K562 (cell line): ENCODE results near the gene PPARD. TPM values are rescaled to one million over a fixed set of nuclear protein-coding genes. Genes with fewer than 3 reads are reported as not detected.

Experiments used
- ATAC-seq: fragments of 200-7000 bp; cut with Tn5 transposase; 3 replicates; pipeline ENCODE4 v1.9.1; 2020; ENCODE audit warnings: moderate library complexity
- BruUV-seq: library from RNA; stranded (reverse); fragments of 400-500 nt; replicated peaks from 2 replicates; lab custom pipeline; 2021; lab: Mats Ljungman, UMichigan
- CTCF ChIA-PET: fragments of 300-600 bp; formaldehyde crosslinking; extraction: SDS; loops from one replicate; lab custom pipeline; 2021; ENCODE audit warnings: low intra/inter-chr PET ratio; lab: Yijun Ruan, JAX
- POLR2A ChIA-PET: fragments of 300-600, 350-650 bp; sonication (Branson Sonifier 250); formaldehyde crosslinking; extraction: SDS; loops from one replicate; lab custom pipeline; 2021; ENCODE audit warnings: antibody characterized with exemption, inconsistent platforms; lab: Yijun Ruan, JAX
- DNase-seq, 4 experiments: peaks; one replicate each; pipeline versions ENCODE4 v3.0.0 to v3.0.0-alpha.2; 2011 to 2018; ENCODE audit warnings: low spot score in 3 of 4, mixed read lengths in 3 of 4; ENCODE audit errors: extremely low read depth in 1 of 4
- FAIRE-seq: peaks from 2 replicates; lab custom pipeline; 2011; peaks lifted over from hg19 to GRCh38; lab: Jason Lieb, UNC
- H2AFZ ChIP-seq: 2 replicates; pipeline ENCODE4 v1.6.0; 2011; ENCODE audit warnings: low read depth, low read length, control low read depth, inconsistent platforms
- H3K27ac ChIP-seq: fragments of 200-600 bp; 3 replicates; pipeline ENCODE4 v1.8.0; 2011; ENCODE audit warnings: low read depth, mild to moderate bottlenecking, control low read depth, inconsistent platforms, low read length, moderate library complexity, mixed read lengths; ENCODE audit errors: extremely low read depth
- H3K27me3 ChIP-seq, 2 experiments: fragments of 300-600 bp in 1 of 2; 2 replicates in 1 of 2; 3 replicates in 1 of 2; pipeline versions ENCODE4 v1.6.0 to v1.8.0; 2011; ENCODE audit warnings: inconsistent platforms in 2 of 2, low read length in 2 of 2, mild to moderate bottlenecking in 1 of 2, mixed read lengths in 1 of 2, moderate library complexity in 1 of 2; ENCODE audit not compliant: control insufficient read depth in 2 of 2, insufficient read depth in 2 of 2
- H3K36me3 ChIP-seq: fragments of 300-600 bp; 3 replicates; pipeline ENCODE4 v1.8.0; 2011; ENCODE audit warnings: mild to moderate bottlenecking, low read length, inconsistent platforms; ENCODE audit not compliant: control insufficient read depth, insufficient read depth
- H3K4me1 ChIP-seq, 2 experiments: fragments of 200-600 bp in 1 of 2; replicated peaks in 1 of 2; 2 replicates in 1 of 2; 3 replicates in 1 of 2; pipeline versions ENCODE4 v1.5.1 to v1.8.0; 2011; ENCODE audit warnings: inconsistent platforms in 2 of 2, low read length in 2 of 2, mild to moderate bottlenecking in 1 of 2, mixed read lengths in 1 of 2, moderate library complexity in 1 of 2; ENCODE audit not compliant: control insufficient read depth in 2 of 2, insufficient read depth in 2 of 2
- H3K4me2 ChIP-seq: 2 replicates; pipeline ENCODE4 v1.6.1; 2011; ENCODE audit warnings: low read length, control low read depth, inconsistent platforms, mixed read lengths; ENCODE audit not compliant: insufficient read depth
- H3K4me3 ChIP-seq: fragments of 200-600 bp; sonication (generic), shearing (Covaris generic); 2 replicates; pipeline ENCODE4 v1.5.1; 2016; ENCODE audit warnings: control low read depth, inconsistent platforms
- H3K79me2 ChIP-seq: fragments of 200-600 bp; 3 replicates; pipeline ENCODE4 v1.8.0; 2011; ENCODE audit warnings: low read length, inconsistent platforms; ENCODE audit not compliant: control insufficient read depth, insufficient read depth
- H3K9ac ChIP-seq, 2 experiments: 2 replicates each; pipeline versions ENCODE4 v1.6.0 to v1.6.1; 2011; ENCODE audit warnings: low read depth in 2 of 2, low read length in 2 of 2, control low read depth in 1 of 2, inconsistent platforms in 1 of 2, mild to moderate bottlenecking in 1 of 2, mixed read lengths in 1 of 2; ENCODE audit not compliant: insufficient read depth in 1 of 2
- H3K9me1 ChIP-seq: one replicate; pipeline ENCODE4 v1.6.0; 2011; ENCODE audit warnings: inconsistent platforms, mild to moderate bottlenecking, low read length, moderate library complexity; ENCODE audit not compliant: control insufficient read depth, insufficient read depth
- H3K9me3 ChIP-seq: replicated peaks from 2 replicates; pipeline ENCODE4 v1.5.1; 2011; ENCODE audit warnings: low read depth, low read length, inconsistent platforms; ENCODE audit not compliant: control insufficient read depth, insufficient read depth
- H4K20me1 ChIP-seq: replicated peaks from 2 replicates; pipeline ENCODE4 v1.6.1; 2011; ENCODE audit warnings: low read length, inconsistent platforms, mixed read lengths; ENCODE audit not compliant: control insufficient read depth, insufficient read depth
- ELF2 ChIP-seq: fragments of 250-450 bp; sonication (Bioruptor Pico); IDR thresholded peaks from 2 replicates; pipeline ENCODE4 v1.5.0; 2021; ENCODE audit warnings: mild to moderate bottlenecking
- POLR2A ChIP-seq: fragments of 450-650 bp; conservative IDR thresholded peaks from 2 replicates; pipeline ENCODE4 v1.6.1; 2016
- POLR2AphosphoS2 ChIP-seq: IDR thresholded peaks from 2 replicates; pipeline ENCODE4 v1.6.1; 2012; ENCODE audit warnings: low read length, improper control_type of control experiment
- RCOR1 ChIP-seq, 2 experiments: IDR thresholded peaks; 2 replicates each; pipeline ENCODE4 v1.6.1; 2012; ENCODE audit warnings: low read depth in 2 of 2, low read length in 2 of 2, borderline replicate concordance in 1 of 2, improper control_type of control experiment in 1 of 2
- SIN3A ChIP-seq, 2 experiments: fragments of 150-350 bp in 1 of 2; IDR thresholded peaks; 2 replicates each; pipeline ENCODE4 v1.6.1; 2011 to 2016; ENCODE audit warnings: borderline replicate concordance in 2 of 2, low read depth in 2 of 2, low read length in 2 of 2, mild to moderate bottlenecking in 2 of 2, moderate library complexity in 2 of 2; ENCODE audit not compliant: control insufficient read depth in 1 of 2
- ZMIZ1 ChIP-seq, 2 experiments: fragments of 150-350 bp in 1 of 2; IDR thresholded peaks; 2 replicates each; pipeline ENCODE4 v1.6.1; 2012 to 2016; ENCODE audit warnings: low read depth in 2 of 2, low read length in 2 of 2, mild to moderate bottlenecking in 1 of 2, moderate library complexity in 1 of 2
- ZNF140 ChIP-seq: fragments of 250-450 bp; sonication (Bioruptor Pico); IDR thresholded peaks from 2 replicates; pipeline ENCODE4 v1.8.0; 2021; ENCODE audit warnings: moderate library complexity, mild to moderate bottlenecking, inconsistent platforms
- WGBS: fragments of 100-300 bp; shearing (Covaris generic); methylation state at CpG from one replicate; pipeline ENCODE4 v1.1.6; 2016; ENCODE audit warnings: low coverage, mixed read lengths; ENCODE audit not compliant: insufficient coverage; ENCODE audit errors: missing lambda C conversion rate; 5-methylcytosine and 5-hydroxymethylcytosine counted together
- in situ Hi-C: fragments of 300-500 bp; cut with MboI; formaldehyde crosslinking; loops from 4 replicates; pipeline ENCODE4 v1.15.0; 2018; ENCODE audit warnings: inconsistent platforms, mixed read lengths
- intact Hi-C: fragments of 100-400 bp; cut with micrococcal nuclease; formaldehyde crosslinking; loops from 2 replicates; pipeline ENCODE4 v1.14.2; 2022
- polyA plus RNA-seq, 8 experiments: library from polyadenylated mRNA; depleted of rRNA in 4 of 8; stranded (reverse) in 5 of 8; unstranded in 3 of 8; fragments of >200 nt; fragmentation: Nextera tagmentation in 2 of 8; fragmentation: Illumina TruSeq in 1 of 8; extraction: Ambion mirVana in 2 of 8; extraction: Trizol in 1 of 8; gene quantifications; 2 replicates each; pipeline versions ENCODE4 v1.2.1 to v1.2.3, GENCODE V29; 2011 to 2014; ENCODE audit warnings: inconsistent platforms in 1 of 8, missing spikeins in 1 of 8
- total RNA-seq, 7 experiments: library from RNA; depleted of rRNA in 6 of 7; stranded (reverse); fragments of >200 nt in 6 of 7; fragmentation: Illumina TruSeq in 2 of 7; extraction: Trizol in 2 of 7; gene quantifications; 2 replicates each; pipeline versions ENCODE4 v1.2.1 to v1.2.3, GENCODE V29; 2011 to 2021; ENCODE audit warnings: low replicate concordance in 1 of 7

Gene PPARD
- total and polyA plus RNA-seq, 9 of the 15 experiments (the other 6 are each of a cell fraction or from before 2014, with no cell fraction given) = 0.14 to 13.2 (median 3.8) TPM

- no peak for TF ChIP-seq ZMIZ1 (IDR thresholded peaks at IDR 0.05; ENCODE audit: low read depth in 2 of 2, low read length in 2 of 2)
These were observed 128.3 kb downstream of the PPARD start (continued) for GRCh38 chr6:35470663-35471120.

- intact Hi-C loops (no loop called here), in situ Hi-C loops (no loop called here)
- 24% methylated on average over 8 of the region's 8 CpGs for WGBS
- peak overlapping the region; percentile 28; the same call in 1 of the 3 replicates for H3K27ac ChIP-seq
- peaks cover 44% of the 10 kb centered on the region for H3K79me2 ChIP-seq
- H3K9me3 ChIP-seq = 0 out of 2 replicates have a peak, but pooled peaks cover 1% of the 10 kb centered on the region
- H3K36me3 ChIP-seq = peaks cover 60% of the 10 kb centered on the region
- peaks cover 23 to 36% of the 10 kb centered on the region in 2 experiments; a peak in 4 of 5 replicates for H3K4me1 ChIP-seq
- H2AFZ ChIP-seq = no peak overlapping the region
- ATAC-seq (0 out of 3 replicates have a peak, but pooled peaks have one; percentile 2), FAIRE-seq (no peak), DNase-seq (peak in 1 of 4 experiments; percentile 36)
- BruUV-seq = TSS peak; percentile 9
- CTCF ChIA-PET = no interaction called here
- peak overlapping the region; percentile 100 for H3K4me2 ChIP-seq
- H4K20me1 ChIP-seq = peaks cover 37% of the 10 kb centered on the region
- H3K9me1 ChIP-seq = no peaks in the 10 kb centered on the region
- H3K27me3 ChIP-seq = no peaks in the 10 kb centered on the region; a peak in 1 of 5 replicates
- POLR2A ChIA-PET = interaction anchor here (0.5 to 7.6 kb wide), 27 partner anchors 12 to 910 kb away, joined by 3 to 167 read pairs (median 3); partner anchors contain the start of genes ARMC12, DEF6, FANCE and TEAD3
- peak overlapping the region; percentile 4 to 81; a peak in 3 of 4 replicates for H3K9ac ChIP-seq
- peak overlapping the region; percentile 91; the same call in 1 of the 2 replicates for H3K4me3 ChIP-seq
- TF ChIP-seq POLR2A (peak; percentile 68), RCOR1 (IDR thresholded peaks at IDR 0.05; ENCODE audit: borderline replicate concordance in 1 of 2, low read depth in 2 of 2, low read length in 2 of 2) (peak in 1 of 2 experiments; percentile 35; a peak in 1 of 4 replicates), ZNF140 (CRISPR knock-in tag) (no peak), ELF2 (0 out of 2 replicates have a peak, but pooled peaks have one; percentile 17), SIN3A (IDR thresholded peaks at IDR 0.05; ENCODE audit: borderline replicate concordance in 2 of 2, control insufficient read depth in 1 of 2, low read depth in 2 of 2, low read length in 2 of 2) (0 out of 4 replicates have a peak, but pooled peaks of 1 of the 2 experiments have one; percentile 8), POLR2AphosphoS2 (0 out of 2 replicates have a peak, but pooled peaks have one; percentile 81)
These were observed 129.5 kb downstream of the PPARD start for GRCh38 chr6:35471836-35472345.
